Endothelial cell of umbilical vein (primary cell): Measurements from ENCODE around the gene CHST7. TPM values are rescaled to one million over a fixed set of nuclear protein-coding genes. Genes with fewer than 3 reads are reported as not detected.

Source experiments
- BruUV-seq: library from RNA; stranded (reverse); fragments of 400-500 nt; replicated peaks from 2 replicates; lab custom pipeline; 2021; lab: Mats Ljungman, UMichigan
- CTCF ChIA-PET: fragments of 300-600, 350-600 bp; sonication (Branson Sonifier 250); formaldehyde crosslinking; loops from one replicate; lab custom pipeline; 2021; ENCODE audit warnings: antibody characterized with exemption, inconsistent platforms; lab: Charles Lee
- POLR2A ChIA-PET: fragments of 300-600, 350-600 bp; sonication (Branson Sonifier 250); formaldehyde crosslinking; loops from one replicate; lab custom pipeline; 2021; ENCODE audit warnings: antibody characterized with exemption, inconsistent platforms; lab: Charles Lee
- DNase-seq: peaks from one replicate; pipeline ENCODE4 v3.0.0-alpha.2; 2011; ENCODE audit warnings: low read depth, low spot score
- FAIRE-seq: peaks from 2 replicates; lab custom pipeline; 2011; peaks lifted over from hg19 to GRCh38; lab: Jason Lieb, UNC
- H2AFZ ChIP-seq: 2 replicates; pipeline ENCODE4 v1.6.0; 2012; ENCODE audit warnings: low read depth, low read length, control low read depth, inconsistent platforms
- H3K27ac ChIP-seq: 2 replicates; pipeline ENCODE4 v1.5.1; 2011; ENCODE audit warnings: low read depth, mild to moderate bottlenecking, control low read depth, low read length, moderate library complexity; ENCODE audit not compliant: insufficient read depth
- H3K27me3 ChIP-seq, 2 experiments: 2 replicates each; pipeline versions ENCODE4 v1.6.0 to v1.6.1; 2011; ENCODE audit warnings: low read length in 2 of 2, mixed read lengths in 1 of 2; ENCODE audit not compliant: control insufficient read depth in 2 of 2, insufficient read depth in 2 of 2
- H3K36me3 ChIP-seq, 2 experiments: 2 replicates in 1 of 2; 3 replicates in 1 of 2; pipeline ENCODE4 v1.5.1; 2011; ENCODE audit warnings: low read length in 2 of 2, mild to moderate bottlenecking in 1 of 2, moderate library complexity in 1 of 2; ENCODE audit not compliant: control insufficient read depth in 2 of 2, insufficient read depth in 2 of 2; ENCODE audit errors: extremely low read depth in 1 of 2
- H3K4me1 ChIP-seq: 3 replicates; pipeline ENCODE4 v1.5.1; 2011; ENCODE audit warnings: mild to moderate bottlenecking, low read length; ENCODE audit not compliant: control insufficient read depth, insufficient read depth; ENCODE audit errors: extremely low read depth
- H3K4me2 ChIP-seq: 2 replicates; pipeline ENCODE4 v1.6.1; 2011; ENCODE audit warnings: low read length, control low read depth, mixed read lengths; ENCODE audit not compliant: insufficient read depth
- H3K4me3 ChIP-seq, 3 experiments: fragments of 200-600 bp in 1 of 3; sonication (generic), shearing (Covaris generic) in 1 of 3; replicated peaks in 1 of 3; 2 replicates each; pipeline ENCODE4 v1.5.1; 2011 to 2016; ENCODE audit warnings: control low read depth in 3 of 3, low read length in 3 of 3, mild to moderate bottlenecking in 2 of 3, inconsistent platforms in 1 of 3, low read depth in 1 of 3, moderate library complexity in 1 of 3; ENCODE audit not compliant: insufficient read depth in 1 of 3
- H3K79me2 ChIP-seq: 2 replicates; pipeline ENCODE4 v1.6.0; 2012; ENCODE audit warnings: low read length, inconsistent platforms; ENCODE audit not compliant: control insufficient read depth, insufficient read depth
- H3K9ac ChIP-seq: replicated peaks from 2 replicates; pipeline ENCODE3; 2011; ENCODE audit warnings: low read length, control low read depth; ENCODE audit not compliant: insufficient read depth; ENCODE audit errors: extremely low read depth
- H3K9me1 ChIP-seq: replicated peaks from 3 replicates; pipeline ENCODE4 v1.6.0; 2011; ENCODE audit warnings: mild to moderate bottlenecking, low read length; ENCODE audit not compliant: control insufficient read depth, insufficient read depth; ENCODE audit errors: extremely low read depth
- H3K9me3 ChIP-seq: replicated peaks from 2 replicates; pipeline ENCODE4 v1.5.1; 2012; ENCODE audit warnings: low read length, inconsistent platforms; ENCODE audit not compliant: control insufficient read depth, insufficient read depth
- H4K20me1 ChIP-seq: replicated peaks from 2 replicates; pipeline ENCODE3; 2011; ENCODE audit warnings: mild to moderate bottlenecking, low read length; ENCODE audit not compliant: control insufficient read depth, insufficient read depth; ENCODE audit errors: extremely low read depth
- CTCF ChIP-seq, 2 donors: IDR thresholded peaks; 1 replicate in 1 of 2; 2 replicates in 1 of 2; pipeline ENCODE4 v1.5.1; 2011; ENCODE audit warnings: low read length in 2 of 2, mild to moderate bottlenecking in 2 of 2, moderate library complexity in 2 of 2, control low read depth in 1 of 2, inconsistent platforms in 1 of 2, low read depth in 1 of 2; ENCODE audit not compliant: insufficient read depth in 1 of 2; ENCODE audit errors: extremely low read depth in 1 of 2
- EZH2 ChIP-seq: IDR thresholded peaks from 2 replicates; pipeline ENCODE4 v1.6.1; 2012; ENCODE audit warnings: borderline replicate concordance, low read depth, mild to moderate bottlenecking, moderate library complexity, low read length, inconsistent platforms; ENCODE audit not compliant: severe bottlenecking
- FOS ChIP-seq: IDR thresholded peaks from 2 replicates; pipeline ENCODE4 v1.6.1; 2011; ENCODE audit warnings: mild to moderate bottlenecking, low read length, moderate library complexity, borderline replicate concordance; ENCODE audit not compliant: insufficient read depth
- GATA2 ChIP-seq: IDR thresholded peaks from 2 replicates; pipeline ENCODE4 v1.7.0; 2011; ENCODE audit warnings: low read depth, mild to moderate bottlenecking, moderate library complexity, mixed read lengths, low read length; ENCODE audit not compliant: insufficient read length, insufficient read depth
- JUN ChIP-seq: IDR thresholded peaks from 2 replicates; pipeline ENCODE4 v1.6.1; 2011; ENCODE audit warnings: borderline replicate concordance, low read depth; ENCODE audit not compliant: insufficient read length, insufficient read depth
- MAX ChIP-seq: IDR thresholded peaks from 2 replicates; pipeline ENCODE4 v1.6.1; 2011; ENCODE audit not compliant: insufficient read depth, insufficient read length
- MYC ChIP-seq: IDR thresholded peaks from one replicate; pipeline ENCODE4 v1.6.1; 2011; ENCODE audit warnings: mild to moderate bottlenecking, low read depth, low read length
- POLR2A ChIP-seq: IDR thresholded peaks from 2 replicates; pipeline ENCODE4 v1.6.1; 2012; ENCODE audit warnings: low read depth, mild to moderate bottlenecking, control low read depth, low read length
- POLR2AphosphoS5 ChIP-seq: IDR thresholded peaks from 2 replicates; pipeline ENCODE4 v1.6.1; 2012; ENCODE audit warnings: low read depth, mild to moderate bottlenecking, control low read depth, low read length, moderate library complexity; ENCODE audit not compliant: insufficient read depth
- dilution Hi-C: fragments of 300-500 bp; cut with MboI; formaldehyde crosslinking; loops from one replicate; pipeline ENCODE4 v1.15.0; 2019; ENCODE audit warnings: low sequenced_read_pairs; ENCODE audit not compliant: extremely low pct_ligation_motif_present
- intact Hi-C: fragments of 100-400 bp; cut with micrococcal nuclease; formaldehyde crosslinking; loops from one replicate; pipeline ENCODE4 v1.10.0; 2022
- polyA plus RNA-seq, 4 experiments: library from polyadenylated mRNA; depleted of rRNA in 3 of 4; stranded (reverse) in 3 of 4; unstranded in 1 of 4; fragments of >200 nt; gene quantifications; 2 replicates each; pipeline versions ENCODE4 v1.2.1 to v1.2.3, GENCODE V29; 2011 to 2012; ENCODE audit warnings: missing spikeins in 1 of 4
- total RNA-seq: library from RNA; stranded (reverse); gene quantifications from 2 replicates; pipeline ENCODE4 v1.2.3, GENCODE V29; 2021

The CHST7 gene
- total and polyA plus RNA-seq, 2 donors (not counting 3 experiments of a cell fraction or from before 2014, with no cell fraction given), result 4.5 to 11.2 TPM

GRCh38 chrX:46636223-46636622 is 62.7 kb downstream of the CHST7 start:
- Histone ChIP-seq H2AFZ (no peak overlapping the region), H3K27me3 (no peaks in the 10 kb centered on the region), H3K4me1 (peaks cover 3% of the 10 kb centered on the region), H3K79me2 (no peaks in the 10 kb centered on the region), H3K9me1 (no peaks in the 10 kb centered on the region), H3K36me3 (no peaks in the 10 kb centered on the region), H3K27ac (no peak overlapping the region), H3K9ac (no peak overlapping the region), H4K20me1 (no peaks in the 10 kb centered on the region), H3K4me3 (no peak overlapping the region), H3K4me2 (no peak overlapping the region), H3K9me3 (no peaks in the 10 kb centered on the region)
- FAIRE-seq, result no peak
- no TSS peak for BruUV-seq
- dilution Hi-C loops (no loop called here), intact Hi-C loops (no loop called here)
- ChIA-PET CTCF (no interaction called here), POLR2A (no interaction called here)
- no peak for DNase-seq
- TF ChIP-seq EZH2 (no peak), CTCF (IDR thresholded peaks at IDR 0.05; ENCODE audit: extremely low read depth in 1 of 2, insufficient read depth in 1 of 2, low read depth in 1 of 2, low read length in 2 of 2) (no peak), GATA2 (no peak), JUN (no peak), MYC (no peak), MAX (no peak), POLR2A (no peak), POLR2AphosphoS5 (no peak), FOS (no peak)
